SK-MEL-5 (cell line): ENCODE data around the gene TSHZ2. TPM values are rescaled to one million over a fixed set of nuclear protein-coding genes. Genes with fewer than 3 reads are reported as not detected.

ENCODE experiments used
- DNase-seq: peaks from one replicate; pipeline ENCODE4 v3.0.0-alpha.2; 2016; ENCODE audit warnings: low read depth, low spot score
- in situ Hi-C: cut with HindIII; loops from 2 replicates; pipeline ENCODE4 v1.10.0; 2016; ENCODE audit warnings: low sequenced_read_pairs, high pct_unique_total_duplicates, low pct_unique_long_range_greater_than_20kb
- total RNA-seq: library from RNA; depleted of rRNA; stranded (reverse); fragments of >200 nt; shearing (Covaris generic); gene quantifications from 2 replicates; pipeline ENCODE4 v1.2.3, GENCODE V29; 2014

The TSHZ2 gene
- total RNA-seq, 1 experiment from 2014 or later = not detected

GRCh38 chr20:53071833-53072232, 99.7 kb downstream of the TSHZ2 start:
- in situ Hi-C loops = no loop called here
- no peak for DNase-seq

- DNase-seq = no peak
- in situ Hi-C loops = no loop called here
Observed at GRCh38 chr20:53072923-53073579, 100.9 kb downstream of the TSHZ2 start.

GRCh38 chr20:53073636-53074415, 101.7 kb downstream of the TSHZ2 start:
- DNase-seq = no peak

GRCh38 chr20:53074811-53075314, 102.7 kb downstream of the TSHZ2 start:
- in situ Hi-C loops = no loop called here

More at GRCh38 chr20:53073636-53074415, 101.7 kb downstream of the TSHZ2 start:
- in situ Hi-C loops = no loop called here

GRCh38 chr20:53076668-53077067, 104.5 kb downstream of the TSHZ2 start:
- DNase-seq = no peak
- in situ Hi-C loops = no loop called here

More at GRCh38 chr20:53074811-53075314, 102.7 kb downstream of the TSHZ2 start:
- no peak for DNase-seq

GRCh38 chr20:53077373-53078205, 105.4 kb downstream of the TSHZ2 start:
- in situ Hi-C loops = no loop called here

GRCh38 chr20:53078761-53079160, 106.6 kb downstream of the TSHZ2 start:
- in situ Hi-C loops = no loop called here

More at GRCh38 chr20:53077373-53078205, 105.4 kb downstream of the TSHZ2 start:
- DNase-seq = no peak

GRCh38 chr20:53079261-53079691, 107.1 kb downstream of the TSHZ2 start:
- no peak for DNase-seq
- in situ Hi-C loops = no loop called here

More at GRCh38 chr20:53078761-53079160, 106.6 kb downstream of the TSHZ2 start:
- DNase-seq = no peak

GRCh38 chr20:53079828-53080686, 107.9 kb downstream of the TSHZ2 start:
- in situ Hi-C loops = no loop called here

GRCh38 chr20:53080687-53080962, 108.5 kb downstream of the TSHZ2 start:
- in situ Hi-C loops = no loop called here
- DNase-seq = no peak

More at GRCh38 chr20:53079828-53080686, 107.9 kb downstream of the TSHZ2 start:
- DNase-seq = no peak

GRCh38 chr20:53080969-53081871, 109.1 kb downstream of the TSHZ2 start:
- in situ Hi-C loops = no loop called here
- DNase-seq = no peak

- no peak for DNase-seq
- in situ Hi-C loops = no loop called here
Observed at GRCh38 chr20:53081916-53082863, 110.0 kb downstream of the TSHZ2 start.

- DNase-seq = no peak
- in situ Hi-C loops = no loop called here
Observed at GRCh38 chr20:53083411-53083810, 111.3 kb downstream of the TSHZ2 start.

- in situ Hi-C loops = no loop called here
- DNase-seq = no peak
Observed at GRCh38 chr20:53084408-53084997, 112.3 kb downstream of the TSHZ2 start.

- no peak for DNase-seq
- in situ Hi-C loops = no loop called here
Observed at GRCh38 chr20:53085720-53086119, 113.6 kb downstream of the TSHZ2 start.
